Measurements from ENCODE around the gene MED26. TPM values are rescaled to one million over a fixed set of nuclear protein-coding genes. Genes with fewer than 3 reads are reported as not detected.

The MED26 gene
- total and polyA plus RNA-seq, 9 of the 15 experiments (the other 6 are each of a cell fraction or from before 2014, with no cell fraction given): 0.71 to 15.1 (median 6.2) TPM

DNA sequence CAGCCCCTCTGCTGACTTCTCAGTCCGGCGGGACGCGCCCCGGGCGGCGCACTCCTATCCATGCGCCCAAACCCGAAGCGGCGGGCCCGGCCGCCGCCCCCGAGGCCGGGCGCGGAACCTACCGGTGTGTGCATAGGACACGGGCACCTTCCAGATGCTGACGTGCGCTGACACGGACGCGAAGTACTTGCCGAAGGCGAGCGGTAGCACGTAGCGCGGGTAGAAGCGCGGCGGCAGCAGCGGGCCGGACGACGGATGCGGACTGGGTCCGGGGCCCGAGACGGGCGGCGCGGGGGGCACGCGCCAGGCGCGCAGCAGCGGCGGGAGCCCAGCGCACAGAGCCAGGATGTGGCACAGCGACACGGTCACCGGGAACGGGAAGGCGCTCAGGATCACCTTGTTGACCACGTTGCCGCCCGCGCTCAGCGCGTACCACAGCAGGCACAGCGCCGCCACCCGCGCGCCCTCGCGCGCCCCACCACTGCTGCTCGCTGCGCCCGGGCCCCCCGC is 56.1 kb downstream of the MED26 start (continued):
- TF ChIP-seq CUX1 (CRISPR knock-in tag; IDR thresholded peaks at IDR 0.05) (no peak), SNAPC5 (CRISPR knock-in tag; IDR thresholded peaks at IDR 0.05) (no peak), CBFA2T2 (conservative IDR thresholded peaks at IDR 0.05) (no peak), RFX7 (CRISPR knock-in tag; IDR thresholded peaks at IDR 0.05) (no peak), CBFB (CRISPR knock-in tag; IDR thresholded peaks at IDR 0.05) (no peak), YY1 (IDR thresholded peaks at IDR 0.05; ENCODE audit: borderline replicate concordance in 1 of 3, control insufficient read depth in 1 of 3, extremely low read depth in 1 of 3, insufficient read depth in 3 of 3, insufficient read length in 1 of 3, insufficient replicate concordance in 2 of 3, low read depth in 1 of 3, low read length in 2 of 3) (no peak), JUNB (CRISPR knock-in tag; conservative IDR thresholded peaks at IDR 0.05) (no peak), RBFOX2 (IDR thresholded peaks at IDR 0.05; ENCODE audit: low read depth, low read length) (peak; percentile 79), ZNF146 (CRISPR knock-in tag; IDR thresholded peaks at IDR 0.05; ENCODE audit: unreplicated experiment) (no peak), ZBTB17 (CRISPR knock-in tag; IDR thresholded peaks at IDR 0.05) (no peak), CREB5 (CRISPR knock-in tag; IDR thresholded peaks at IDR 0.05) (no peak), CHCHD3 (CRISPR knock-in tag; IDR thresholded peaks at IDR 0.05) (no peak), ZNF586 (CRISPR knock-in tag; conservative IDR thresholded peaks at IDR 0.05) (no peak)
- TF ChIP-seq, protein P1, sequence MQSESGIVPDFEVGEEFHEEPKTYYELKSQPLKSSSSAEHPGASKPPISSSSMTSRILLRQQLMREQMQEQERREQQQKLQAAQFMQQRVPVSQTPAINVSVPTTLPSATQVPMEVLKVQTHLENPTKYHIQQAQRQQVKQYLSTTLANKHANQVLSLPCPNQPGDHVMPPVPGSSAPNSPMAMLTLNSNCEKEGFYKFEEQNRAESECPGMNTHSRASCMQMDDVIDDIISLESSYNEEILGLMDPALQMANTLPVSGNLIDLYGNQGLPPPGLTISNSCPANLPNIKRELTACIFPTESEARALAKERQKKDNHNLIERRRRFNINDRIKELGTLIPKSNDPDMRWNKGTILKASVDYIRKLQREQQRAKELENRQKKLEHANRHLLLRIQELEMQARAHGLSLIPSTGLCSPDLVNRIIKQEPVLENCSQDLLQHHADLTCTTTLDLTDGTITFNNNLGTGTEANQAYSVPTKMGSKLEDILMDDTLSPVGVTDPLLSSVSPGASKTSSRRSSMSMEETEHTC (IDR thresholded peaks at IDR 0.05): no peak
- TF ChIP-seq, protein P2, sequence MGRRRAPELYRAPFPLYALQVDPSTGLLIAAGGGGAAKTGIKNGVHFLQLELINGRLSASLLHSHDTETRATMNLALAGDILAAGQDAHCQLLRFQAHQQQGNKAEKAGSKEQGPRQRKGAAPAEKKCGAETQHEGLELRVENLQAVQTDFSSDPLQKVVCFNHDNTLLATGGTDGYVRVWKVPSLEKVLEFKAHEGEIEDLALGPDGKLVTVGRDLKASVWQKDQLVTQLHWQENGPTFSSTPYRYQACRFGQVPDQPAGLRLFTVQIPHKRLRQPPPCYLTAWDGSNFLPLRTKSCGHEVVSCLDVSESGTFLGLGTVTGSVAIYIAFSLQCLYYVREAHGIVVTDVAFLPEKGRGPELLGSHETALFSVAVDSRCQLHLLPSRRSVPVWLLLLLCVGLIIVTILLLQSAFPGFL (CRISPR knock-in tag; IDR thresholded peaks at IDR 0.05): no peak
- TF ChIP-seq, protein P3, sequence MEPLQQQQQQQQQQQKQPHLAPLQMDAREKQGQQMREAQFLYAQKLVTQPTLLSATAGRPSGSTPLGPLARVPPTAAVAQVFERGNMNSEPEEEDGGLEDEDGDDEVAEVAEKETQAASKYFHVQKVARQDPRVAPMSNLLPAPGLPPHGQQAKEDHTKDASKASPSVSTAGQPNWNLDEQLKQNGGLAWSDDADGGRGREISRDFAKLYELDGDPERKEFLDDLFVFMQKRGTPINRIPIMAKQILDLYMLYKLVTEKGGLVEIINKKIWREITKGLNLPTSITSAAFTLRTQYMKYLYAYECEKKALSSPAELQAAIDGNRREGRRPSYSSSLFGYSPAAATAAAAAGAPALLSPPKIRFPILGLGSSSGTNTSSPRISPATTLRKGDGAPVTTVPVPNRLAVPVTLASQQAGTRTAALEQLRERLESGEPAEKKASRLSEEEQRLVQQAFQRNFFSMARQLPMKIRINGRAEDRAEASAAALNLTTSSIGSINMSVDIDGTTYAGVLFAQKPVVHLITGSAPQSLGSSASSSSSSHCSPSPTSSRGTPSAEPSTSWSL (CRISPR knock-in tag; IDR thresholded peaks at IDR 0.05; ENCODE audit: borderline replicate concordance): no peak

All from K562 (cell line).